Subcutaneous abdominal adipose tissue (tissue), 5 donors: ENCODE results near the gene RAB8A.

ENCODE experiments used
- H3K27ac ChIP-seq: one replicate; pipeline ENCODE4 v1.7.0; 2013; ENCODE audit warnings: low read depth, mild to moderate bottlenecking, inconsistent platforms, low read length, moderate library complexity
- H3K27me3 ChIP-seq, 5 donors: one replicate each; pipeline ENCODE4 v1.7.0; 2013; ENCODE audit warnings: low read length in 5 of 5, inconsistent platforms in 1 of 5; ENCODE audit not compliant: control insufficient read depth in 5 of 5, insufficient read depth in 4 of 5
- H3K36me3 ChIP-seq, 5 donors: one replicate each; pipeline ENCODE4 v1.7.0; 2013; ENCODE audit warnings: low read length in 5 of 5; ENCODE audit not compliant: control insufficient read depth in 5 of 5, insufficient read depth in 5 of 5
- H3K4me1 ChIP-seq, 5 donors: one replicate each; pipeline ENCODE4 v1.7.0; 2013; ENCODE audit warnings: low read length in 5 of 5, mild to moderate bottlenecking in 3 of 5, moderate library complexity in 1 of 5; ENCODE audit not compliant: control insufficient read depth in 5 of 5, insufficient read depth in 5 of 5
- H3K4me3 ChIP-seq, 5 donors: one replicate each; pipeline ENCODE4 v1.7.0; 2013; ENCODE audit warnings: low read length in 5 of 5, low read depth in 1 of 5
- H3K9ac ChIP-seq, 5 donors: one replicate each; pipeline ENCODE4 v1.7.0; 2013; ENCODE audit warnings: low read length in 5 of 5, mild to moderate bottlenecking in 4 of 5, moderate library complexity in 3 of 5
- H3K9me3 ChIP-seq, 5 donors: one replicate each; pipeline ENCODE4 v1.7.0; 2013; ENCODE audit warnings: low read length in 5 of 5; ENCODE audit not compliant: control insufficient read depth in 5 of 5
- donor health status: healthy.
- donor health status: healthy.
- donor health status: healthy.
- donor health status: healthy.
- donor health status: healthy.

RAB8A gene

DNA sequence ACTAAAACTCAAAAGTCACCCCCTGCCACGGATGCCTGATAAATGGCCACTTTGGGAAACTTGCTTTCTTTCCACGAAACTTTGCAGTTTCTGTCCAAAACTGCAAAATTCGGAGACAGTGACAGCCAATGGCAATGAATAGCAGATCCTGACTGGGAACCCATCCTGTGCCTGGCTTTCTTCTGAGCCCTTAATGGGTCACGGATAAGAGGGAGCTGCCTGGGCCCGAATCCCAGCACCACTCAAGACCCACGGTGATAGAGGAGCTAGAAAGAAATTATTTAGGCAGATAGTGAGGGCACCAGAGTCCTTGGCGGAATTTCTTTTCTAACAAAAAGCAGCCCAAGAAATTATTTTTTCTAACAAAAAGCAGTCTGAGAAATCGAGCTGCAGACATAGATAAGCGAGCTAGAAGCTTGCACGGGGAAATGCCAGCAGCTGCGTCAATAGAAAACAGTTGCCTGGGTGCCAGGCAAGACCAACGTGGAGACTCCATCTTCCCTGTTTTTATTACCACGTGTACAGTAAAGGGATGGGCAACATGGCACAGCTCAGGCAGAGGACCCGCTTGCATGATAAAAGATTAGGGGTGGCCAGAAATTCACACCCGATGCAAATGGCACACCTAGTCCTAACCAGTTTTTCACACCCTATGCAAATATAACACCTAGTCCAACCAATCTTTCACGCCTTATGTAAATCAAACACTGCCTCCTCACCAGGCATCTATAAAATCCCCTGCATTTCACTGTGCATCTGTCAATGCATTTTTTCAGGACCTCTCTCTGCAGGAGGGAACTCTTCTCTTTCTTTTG is 24.7 kb downstream of the RAB8A start:
- H3K27ac ChIP-seq: no peak overlapping the region
- no peaks in the 10 kb centered on the region for H3K9me3 ChIP-seq
- H3K27me3 ChIP-seq: peaks cover 0 to 3% (median 2%) of the 10 kb centered on the region in 5 donors
- no peak overlapping the region for H3K9ac ChIP-seq
- H3K36me3 ChIP-seq: peaks cover 0 to 32% (median 31%) of the 10 kb centered on the region in 5 donors
- no peak overlapping the region for H3K4me3 ChIP-seq
- peaks cover 0 to 3% (median 0%) of the 10 kb centered on the region in 5 donors for H3K4me1 ChIP-seq

DNA sequence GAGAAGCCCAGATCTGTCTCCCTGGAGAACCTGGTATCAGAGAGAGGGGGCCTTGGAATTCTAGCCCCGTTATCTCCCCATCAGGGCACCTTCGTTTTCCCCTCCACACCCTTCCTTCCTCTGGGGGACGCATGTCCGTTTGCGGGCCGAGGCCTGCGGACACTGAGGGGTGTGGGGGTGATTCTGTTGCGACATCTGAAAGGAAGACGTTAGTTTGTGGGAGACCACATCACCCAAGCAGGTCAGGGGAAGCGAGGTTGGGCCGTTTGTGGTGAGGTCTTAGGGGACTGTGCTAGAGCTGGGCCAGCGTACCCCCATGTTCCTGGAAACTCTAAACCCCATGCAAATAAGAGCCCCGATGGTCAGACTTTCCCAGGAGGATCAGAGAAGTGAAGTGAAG is 28.1 kb downstream of the RAB8A start:
- peaks cover 0 to 8% (median 4%) of the 10 kb centered on the region in 5 donors for H3K27me3 ChIP-seq
- no peak overlapping the region for H3K27ac ChIP-seq
- no peaks in the 10 kb centered on the region for H3K36me3 ChIP-seq
- no peak overlapping the region for H3K9ac ChIP-seq
- no peak overlapping the region for H3K4me3 ChIP-seq
- no peaks in the 10 kb centered on the region for H3K9me3 ChIP-seq
- H3K4me1 ChIP-seq: peaks cover 0 to 11% (median 0%) of the 10 kb centered on the region in 5 donors

DNA sequence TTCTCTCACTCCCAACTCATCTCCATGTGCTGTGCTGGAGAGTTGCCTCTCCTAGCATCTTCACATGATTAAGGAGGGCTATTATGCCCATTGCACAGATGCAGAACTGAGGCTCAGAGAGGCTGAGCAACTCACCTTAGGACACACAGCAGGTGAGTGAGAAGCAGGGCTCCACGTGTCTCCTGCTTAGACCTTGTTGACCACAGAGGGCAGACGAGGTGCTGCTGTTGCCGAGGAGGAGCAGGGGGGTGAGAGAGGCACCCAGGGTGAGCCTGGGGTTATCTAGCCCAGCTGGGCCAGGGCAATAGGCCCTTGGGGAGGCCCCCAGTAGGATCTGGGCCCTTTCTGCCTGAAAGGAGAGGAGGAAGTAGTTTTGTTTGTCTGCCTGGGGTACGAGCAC is 29.4 kb downstream of the RAB8A start:
- Histone ChIP-seq H3K4me1 (peaks cover 0 to 11% (median 0%) of the 10 kb centered on the region in 5 donors), H3K27me3 (peaks cover 0 to 8% (median 4%) of the 10 kb centered on the region in 5 donors), H3K9ac (no peak overlapping the region), H3K36me3 (no peaks in the 10 kb centered on the region), H3K9me3 (no peaks in the 10 kb centered on the region), H3K27ac (no peak overlapping the region), H3K4me3 (no peak overlapping the region)

DNA sequence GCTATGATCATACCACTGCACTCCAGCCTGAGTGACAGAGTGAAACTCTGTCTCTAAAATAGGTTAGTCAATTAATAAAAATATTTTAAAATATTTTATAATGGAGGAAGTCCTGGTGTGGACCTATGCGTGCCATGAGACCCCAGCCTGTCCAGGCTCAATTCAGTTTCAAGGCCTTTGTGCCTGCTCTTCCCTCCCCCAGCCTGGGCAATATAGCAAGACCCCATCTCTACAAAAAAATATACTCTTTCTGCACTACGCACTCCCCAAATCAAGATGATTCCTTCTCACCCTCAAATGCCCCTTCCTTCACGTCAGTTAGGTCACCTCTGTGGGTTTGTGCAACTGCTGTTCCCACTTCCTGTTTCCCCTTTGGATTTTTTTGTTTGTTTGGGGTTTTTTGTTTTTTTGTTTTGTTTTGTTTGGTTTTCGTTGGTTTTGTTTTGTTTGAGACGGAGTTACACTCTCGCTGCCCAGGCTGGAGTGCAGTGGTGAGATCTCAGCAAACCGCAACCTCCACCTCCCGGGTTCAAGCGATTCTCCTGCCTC is 30.4 kb downstream of the RAB8A start:
- H3K9ac ChIP-seq: no peak overlapping the region
- no peak overlapping the region for H3K4me3 ChIP-seq
- H3K4me1 ChIP-seq: peaks cover 0 to 11% (median 0%) of the 10 kb centered on the region in 5 donors
- H3K27me3 ChIP-seq: peaks cover 0 to 8% (median 4%) of the 10 kb centered on the region in 5 donors
- no peaks in the 10 kb centered on the region for H3K9me3 ChIP-seq
- no peaks in the 10 kb centered on the region for H3K36me3 ChIP-seq
- no peak overlapping the region for H3K27ac ChIP-seq

DNA sequence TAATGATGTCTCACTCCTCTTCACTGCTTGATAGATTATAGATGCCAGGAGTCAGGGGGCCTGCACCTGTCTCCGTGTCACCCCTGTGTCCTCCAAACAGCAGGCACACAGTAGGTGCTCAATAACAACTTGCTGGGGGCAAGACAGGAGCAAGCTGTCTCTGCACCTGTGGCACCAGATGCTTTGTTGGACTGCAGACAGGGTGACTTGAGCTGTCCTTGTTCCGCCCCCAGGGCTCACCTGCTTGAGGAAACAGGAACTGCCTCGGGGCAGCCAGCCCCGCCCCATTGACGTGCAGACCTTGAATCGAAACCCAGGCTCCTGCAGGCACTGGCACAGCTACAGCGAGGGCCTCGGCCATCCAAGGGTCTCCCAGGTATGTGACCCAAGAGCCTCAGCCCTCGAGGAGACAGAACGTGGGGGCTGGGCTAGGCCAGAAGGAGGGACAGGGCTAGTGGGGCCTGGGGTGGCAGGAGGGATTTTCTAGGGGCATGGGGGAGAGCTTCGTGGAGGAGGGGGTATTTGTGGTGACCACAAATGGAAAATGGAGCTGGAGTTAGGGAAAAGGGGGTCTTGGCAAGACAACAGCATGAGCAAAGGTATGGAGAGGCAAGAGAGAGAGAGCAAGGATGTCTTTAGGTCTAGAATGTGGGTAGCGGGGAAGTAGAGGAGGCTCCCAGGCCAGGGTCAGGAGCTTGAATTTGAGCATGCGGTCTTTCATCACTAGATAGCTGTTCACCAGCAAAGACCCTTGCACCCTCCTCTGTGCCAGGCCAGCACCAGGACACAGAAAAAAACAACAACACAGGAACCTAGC is 31.9 kb downstream of the RAB8A start, which contains the start of gene HSH2D:
Gene HSH2D, plus strand, starts transcription at position 287 of the 817 bp plus-strand sequence. CDS start 5,066 bp downstream, outside the sequence.
- Histone ChIP-seq H3K27me3 (peaks cover 0 to 8% (median 4%) of the 10 kb centered on the region in 5 donors), H3K9me3 (no peaks in the 10 kb centered on the region), H3K4me3 (peak within 1 kb of the TSS in 1 of 5 donors; percentile 30), H3K4me1 (peaks cover 0 to 11% (median 0%) of the 10 kb centered on the region in 5 donors), H3K36me3 (no peaks in the 10 kb centered on the region), H3K9ac (no peak within 1 kb of the TSS), H3K27ac (no peak within 1 kb of the TSS)

DNA sequence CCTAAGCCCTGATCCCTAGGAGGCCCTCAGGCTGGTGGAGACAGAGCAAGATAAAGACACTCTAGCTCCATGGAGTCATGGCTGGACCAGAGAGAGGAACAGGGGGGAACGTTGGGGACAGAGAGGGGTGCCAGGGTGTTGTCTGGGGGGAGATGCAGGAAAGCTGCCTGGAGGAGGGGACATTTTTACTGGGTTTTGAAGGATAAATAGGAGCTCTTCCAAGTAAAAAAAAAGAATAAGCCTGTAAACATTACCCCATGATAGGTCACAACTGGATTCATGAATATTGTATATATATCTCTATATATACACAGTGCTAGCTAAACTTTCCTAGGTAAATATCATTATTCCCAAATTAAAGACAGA is 32.5 kb downstream of the RAB8A start:
- Histone ChIP-seq H3K4me3 (peak overlapping the region in 1 of 5 donors; percentile 30), H3K9ac (no peak overlapping the region)

DNA sequence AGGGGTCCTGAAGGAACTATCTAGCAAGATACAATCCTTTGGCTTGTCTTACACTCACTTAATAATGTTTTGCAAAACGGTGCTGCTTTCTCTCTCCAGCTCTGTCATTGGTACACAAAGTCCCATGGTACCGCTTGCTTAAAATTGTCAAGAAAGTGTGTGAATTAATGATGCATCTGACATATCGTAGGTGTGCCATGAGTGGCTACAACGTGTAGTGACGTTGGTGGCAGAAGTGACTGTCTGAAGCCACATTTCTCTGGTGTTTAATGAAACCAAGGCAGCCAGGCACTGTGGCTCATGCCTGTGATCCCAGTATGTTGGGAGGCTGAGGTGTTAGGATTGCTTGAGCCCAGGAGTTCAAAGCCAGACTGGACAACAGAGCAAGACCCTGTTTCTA is 34.4 kb downstream of the RAB8A start:
- peaks cover 0 to 7% (median 0%) of the 10 kb centered on the region in 5 donors for H3K4me1 ChIP-seq

More for the DNA sequence above, 32.5 kb downstream of the RAB8A start:
- no peak overlapping the region for H3K27ac ChIP-seq
- H3K4me1 ChIP-seq: peaks cover 0 to 11% (median 0%) of the 10 kb centered on the region in 5 donors
- no peaks in the 10 kb centered on the region for H3K36me3 ChIP-seq
- no peaks in the 10 kb centered on the region for H3K9me3 ChIP-seq
- H3K27me3 ChIP-seq: peaks cover 0 to 8% (median 4%) of the 10 kb centered on the region in 5 donors

DNA sequence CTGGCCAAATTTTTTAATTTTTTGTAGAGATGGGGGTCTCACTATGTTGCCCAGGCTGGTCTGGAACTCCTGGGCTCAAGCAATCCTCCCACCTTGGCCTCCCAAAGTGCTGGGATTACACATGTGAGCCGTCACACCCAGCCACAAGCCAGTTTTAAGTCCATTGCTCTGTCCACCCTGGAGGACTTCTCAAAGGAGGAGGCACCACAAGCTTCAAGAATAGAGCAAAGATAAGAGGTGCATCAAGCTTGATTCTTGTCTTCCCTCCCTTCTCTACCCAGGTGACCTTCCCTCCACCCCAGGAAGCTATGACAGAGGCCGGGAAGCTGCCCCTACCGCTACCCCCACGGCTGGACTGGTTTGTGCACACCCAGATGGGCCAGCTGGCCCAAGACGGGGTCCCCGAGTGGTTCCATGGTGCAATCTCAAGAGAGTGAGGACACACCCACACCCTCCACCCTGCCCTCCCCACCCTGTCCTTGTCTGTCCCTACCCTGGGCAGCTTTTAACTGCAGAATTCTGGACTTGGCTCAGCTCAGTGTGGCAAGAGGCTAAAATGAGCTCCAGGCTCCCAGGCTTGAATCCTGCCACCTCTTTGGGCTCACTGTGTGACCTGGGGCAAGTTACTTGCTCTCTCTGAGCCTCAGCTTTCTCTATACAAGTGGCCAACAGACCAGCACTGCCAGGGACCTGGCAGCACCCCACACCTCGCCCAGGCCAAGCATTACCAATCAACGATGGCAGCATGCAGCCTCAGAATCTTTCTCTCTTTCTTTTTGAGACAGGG is 36.9 kb downstream of the RAB8A start:
- H3K9me3 ChIP-seq: no peaks in the 10 kb centered on the region
- no peaks in the 10 kb centered on the region for H3K4me1 ChIP-seq
- no peak overlapping the region for H3K27ac ChIP-seq
- no peak overlapping the region for H3K9ac ChIP-seq
- H3K27me3 ChIP-seq: peaks cover 0 to 5% (median 2%) of the 10 kb centered on the region in 5 donors
- no peak overlapping the region for H3K4me3 ChIP-seq
- H3K36me3 ChIP-seq: no peaks in the 10 kb centered on the region

More for the DNA sequence above, 34.4 kb downstream of the RAB8A start:
- H3K4me3 ChIP-seq: no peak overlapping the region
- H3K9me3 ChIP-seq: no peaks in the 10 kb centered on the region
- H3K36me3 ChIP-seq: no peaks in the 10 kb centered on the region
- peaks cover 0 to 5% (median 4%) of the 10 kb centered on the region in 5 donors for H3K27me3 ChIP-seq
- no peak overlapping the region for H3K9ac ChIP-seq
- H3K27ac ChIP-seq: no peak overlapping the region

- H3K27ac ChIP-seq: no peak overlapping the region
- H3K4me1 ChIP-seq: no peaks in the 10 kb centered on the region
These were observed 42.1 kb downstream of the RAB8A start for GRCh38 chr19:16153582-16154336.

More at GRCh38 chr19:16153582-16154336, 42.1 kb downstream of the RAB8A start:
- H3K36me3 ChIP-seq: no peaks in the 10 kb centered on the region
- peaks cover 2 to 8% (median 5%) of the 10 kb centered on the region in 5 donors for H3K27me3 ChIP-seq
- H3K9ac ChIP-seq: no peak overlapping the region
- no peak overlapping the region for H3K4me3 ChIP-seq
- H3K9me3 ChIP-seq: no peaks in the 10 kb centered on the region
